IMR-90 (cell line): Measurements from ENCODE around the gene PYGL.
"Not testable (repeated sequence)": the region's sequence is repeated elsewhere in the genome, so short reads cannot be mapped to it uniquely, and the experiment has no call there.

Experiments
- CTCF ChIP-seq: conservative IDR thresholded peaks from 2 replicates; pipeline ENCODE4 v1.5.1; 2012; ENCODE audit warnings: mild to moderate bottlenecking, low read depth, low read length, improper control_type of control experiment
- ELK1 ChIP-seq: fragments of 150-350 bp; IDR thresholded peaks from 2 replicates; pipeline ENCODE4 v1.6.1; 2016; ENCODE audit warnings: low read depth, mild to moderate bottlenecking, low read length, moderate library complexity, borderline replicate concordance
- MAFK ChIP-seq: IDR thresholded peaks from 2 replicates; pipeline ENCODE4 v1.6.1; 2012; ENCODE audit warnings: low read depth, low read length, improper control_type of control experiment

- TF ChIP-seq ELK1, MAFK, CTCF: not testable (repeated sequence)
These were observed 12.1 kb upstream of the PYGL start for GRCh38 chr14:50956421-50956820.
